ENCODE results near the gene COA5.

- no peak for TF ChIP-seq CTCF (IDR thresholded peaks at IDR 0.05; ENCODE audit: poor library complexity)
- no peak for TF ChIP-seq EZH2 (IDR thresholded peaks at IDR 0.05; ENCODE audit: borderline replicate concordance)
These were observed 54.0 kb downstream of the COA5 start for GRCh38 chr2:98554116-98554861.
